Right lobe of liver (tissue), 6 donors: ENCODE measurements around the gene CD69. TPM values are rescaled to one million over a fixed set of nuclear protein-coding genes. Genes with fewer than 3 reads are reported as not detected.
A peak's percentile ranks its signal among the peaks of the same experiment; 100 is the strongest.

Experiments
- ATAC-seq, 4 donors: fragments of 200-7000 bp; cut with Tn5 transposase; one replicate each; pipeline ENCODE4 v1.9.1; 2020; ENCODE audit warnings: mild to moderate bottlenecking in 4 of 4, moderate library complexity in 4 of 4
- DNase-seq, 3 donors: peaks; one replicate each; pipeline ENCODE4 v3.0.0-alpha.2; 2020
- H3K27ac ChIP-seq, 3 donors: fragments of 200-600 bp; one replicate each; pipeline ENCODE4 v1.8.0; 2022
- H3K27me3 ChIP-seq, 2 donors: fragments of 200-600 bp; one replicate each; pipeline ENCODE4 v1.8.0; 2022
- H3K36me3 ChIP-seq, 4 donors: fragments of 200-600 bp; sonication (generic) in 1 of 4; one replicate each; pipeline versions ENCODE4 v1.5.1 to v1.8.0; 2017 to 2022; ENCODE audit warnings: control low read depth in 1 of 4
- H3K4me1 ChIP-seq, 4 donors: fragments of 200-600 bp; sonication (generic) in 1 of 4; one replicate each; pipeline versions ENCODE4 v1.5.1 to v1.8.0; 2017 to 2022; ENCODE audit warnings: control low read depth in 1 of 4
- H3K4me3 ChIP-seq, 3 donors: fragments of 200-600 bp; one replicate each; pipeline ENCODE4 v1.8.0; 2022
- H3K9me3 ChIP-seq, 4 donors: fragments of 200-600 bp; sonication (generic) in 1 of 4; one replicate each; pipeline versions ENCODE4 v1.5.1 to v1.8.0; 2017 to 2022; ENCODE audit warnings: control low read depth in 1 of 4
- POLR2A ChIP-seq: fragments of 450-650 bp; IDR thresholded peaks from one replicate; pipeline ENCODE4 v1.6.1; 2017; ENCODE audit warnings: antibody characterized with exemption, mild to moderate bottlenecking
- WGBS: methylation state at CpG from one replicate; pipeline ENCODE4 v1.1.6; 2018; ENCODE audit warnings: low coverage, low lambda C conversion rate; ENCODE audit not compliant: insufficient coverage; ENCODE audit errors: missing lambda C conversion rate; 5-methylcytosine and 5-hydroxymethylcytosine counted together
- intact Hi-C, 2 donors: fragments of 100-400 bp; cut with DNase I; formaldehyde crosslinking; loops; one replicate each; pipeline versions ENCODE4 v1.11.2 to v1.14.1; 2022
- total RNA-seq, 6 experiments: library from RNA; depleted of rRNA in 2 of 6; stranded (reverse); fragments of >200 nt in 2 of 6; fragmentation: NEBNext Ultra II Directional in 3 of 6; extraction: Animal tissue kit (Norgen Biotek cat#: 25700) in 3 of 6; gene quantifications; one replicate each; pipeline versions ENCODE4 v1.1.0 to v1.2.4, GENCODE V29; 2016 to 2023
- TF ChIP-seq, protein P1 (sequence below), 4 donors: fragments of 200-600 bp in 3 of 4; fragments of 450-650 bp in 1 of 4; IDR thresholded peaks; one replicate each; pipeline versions ENCODE4 v1.5.1 to v1.8.0; 2016 to 2022; ENCODE audit warnings: antibody characterized with exemption in 4 of 4, mild to moderate bottlenecking in 2 of 4
- donor health status: DM: no; HTN: yes; CAD: no.
- donor health status: DM: no; HTN: no; CAD: no.
- donor health status: DM: no; HTN: no; CAD: no.
- donor health status: DM: no; HTN: yes; CAD: no.
- donor health status: DM: no; HTN: yes; CAD: no.

The CD69 gene
- total RNA-seq, 6 experiments from 2014 or later: 0.26 to 2.3 (median 1.0) TPM

DNA sequence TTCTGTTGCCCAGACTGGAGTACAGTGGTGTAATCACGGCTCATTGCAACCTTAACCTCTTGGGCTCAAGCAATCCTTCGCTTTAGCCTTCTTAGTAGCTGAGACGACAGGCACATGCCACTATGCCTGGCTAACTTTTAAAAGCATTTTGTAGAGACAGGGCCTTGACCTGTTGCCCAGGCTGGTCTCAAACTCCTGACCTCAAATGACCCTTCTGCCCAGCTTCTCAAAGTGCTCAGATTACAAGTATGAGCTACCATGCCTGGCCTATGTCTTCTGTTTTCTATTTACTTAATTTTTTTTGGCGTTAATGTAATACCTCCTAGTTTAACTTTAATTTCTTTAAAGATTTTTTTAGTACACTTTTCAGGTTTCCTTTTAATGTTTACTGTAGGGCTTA is 46.0 kb upstream of the CD69 start:
- WGBS: 75% methylated on average over 4 of the region's 4 CpGs
- no peaks in the 10 kb centered on the region for H3K27me3 ChIP-seq
- ATAC-seq (no peak), DNase-seq (no peak)
- H3K27ac ChIP-seq: no peak overlapping the region
- no peaks in the 10 kb centered on the region for H3K9me3 ChIP-seq
- no peak overlapping the region for H3K4me3 ChIP-seq
- H3K4me1 ChIP-seq: no peaks in the 10 kb centered on the region
- no peak for TF ChIP-seq POLR2A
- TF ChIP-seq, protein P1, sequence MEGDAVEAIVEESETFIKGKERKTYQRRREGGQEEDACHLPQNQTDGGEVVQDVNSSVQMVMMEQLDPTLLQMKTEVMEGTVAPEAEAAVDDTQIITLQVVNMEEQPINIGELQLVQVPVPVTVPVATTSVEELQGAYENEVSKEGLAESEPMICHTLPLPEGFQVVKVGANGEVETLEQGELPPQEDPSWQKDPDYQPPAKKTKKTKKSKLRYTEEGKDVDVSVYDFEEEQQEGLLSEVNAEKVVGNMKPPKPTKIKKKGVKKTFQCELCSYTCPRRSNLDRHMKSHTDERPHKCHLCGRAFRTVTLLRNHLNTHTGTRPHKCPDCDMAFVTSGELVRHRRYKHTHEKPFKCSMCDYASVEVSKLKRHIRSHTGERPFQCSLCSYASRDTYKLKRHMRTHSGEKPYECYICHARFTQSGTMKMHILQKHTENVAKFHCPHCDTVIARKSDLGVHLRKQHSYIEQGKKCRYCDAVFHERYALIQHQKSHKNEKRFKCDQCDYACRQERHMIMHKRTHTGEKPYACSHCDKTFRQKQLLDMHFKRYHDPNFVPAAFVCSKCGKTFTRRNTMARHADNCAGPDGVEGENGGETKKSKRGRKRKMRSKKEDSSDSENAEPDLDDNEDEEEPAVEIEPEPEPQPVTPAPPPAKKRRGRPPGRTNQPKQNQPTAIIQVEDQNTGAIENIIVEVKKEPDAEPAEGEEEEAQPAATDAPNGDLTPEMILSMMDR (IDR thresholded peaks at IDR 0.05): no peak
- H3K36me3 ChIP-seq: no peaks in the 10 kb centered on the region
- intact Hi-C loops: no loop called here

DNA sequence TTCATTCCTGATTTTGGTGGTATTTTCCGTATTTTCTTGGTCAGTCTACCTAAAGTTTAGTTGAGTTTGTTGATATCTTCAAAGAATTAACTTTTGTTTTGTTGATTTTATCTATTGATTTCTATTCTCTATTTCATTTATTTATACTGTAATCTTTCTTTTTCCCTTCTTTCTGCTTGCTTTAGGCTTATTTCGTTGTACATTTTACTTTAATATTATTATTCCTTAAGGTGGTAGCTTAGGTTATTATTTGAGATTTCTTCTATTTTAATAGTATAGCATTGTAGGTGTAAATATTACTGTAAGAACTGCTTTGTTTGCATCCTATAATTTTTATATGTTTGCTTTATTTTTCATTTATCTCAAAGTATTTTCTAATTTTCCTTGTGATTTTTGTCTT is 45.2 kb upstream of the CD69 start:
- Histone ChIP-seq H3K4me1 (no peaks in the 10 kb centered on the region), H3K36me3 (no peaks in the 10 kb centered on the region), H3K4me3 (no peak overlapping the region), H3K9me3 (no peaks in the 10 kb centered on the region), H3K27me3 (no peaks in the 10 kb centered on the region), H3K27ac (no peak overlapping the region)
- no peak for ATAC-seq
- 94% methylated on average over 2 of the region's 2 CpGs for WGBS
- TF ChIP-seq, protein P1 (IDR thresholded peaks at IDR 0.05): no peak
- TF ChIP-seq POLR2A: no peak
- intact Hi-C loops: no loop called here
- no peak for DNase-seq

DNA sequence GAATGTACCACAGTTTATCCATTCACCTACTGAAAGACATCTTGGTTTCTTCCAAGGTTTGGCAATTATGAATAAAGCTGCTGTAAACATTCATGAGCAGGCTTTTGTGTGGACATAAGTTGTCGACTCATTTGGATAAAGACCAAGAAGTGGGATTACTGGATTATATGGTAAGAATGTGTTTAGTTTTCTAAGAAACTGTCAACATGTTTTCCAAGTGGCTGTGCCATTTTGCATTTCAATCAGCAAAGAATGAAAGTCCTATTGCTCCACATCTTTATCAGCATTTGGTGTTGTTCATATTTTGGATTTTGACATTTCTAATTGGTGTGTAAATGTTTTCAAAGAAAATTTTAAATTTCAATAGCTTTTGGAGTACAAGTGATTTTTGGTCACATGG is 39.3 kb upstream of the CD69 start:
- intact Hi-C loops: no loop called here
- Histone ChIP-seq H3K4me3 (no peak overlapping the region), H3K27ac (no peak overlapping the region), H3K4me1 (no peaks in the 10 kb centered on the region), H3K36me3 (no peaks in the 10 kb centered on the region), H3K9me3 (no peaks in the 10 kb centered on the region), H3K27me3 (no peaks in the 10 kb centered on the region)
- ATAC-seq: no peak
- TF ChIP-seq, protein P1 (IDR thresholded peaks at IDR 0.05): no peak
- TF ChIP-seq POLR2A: no peak
- DNase-seq: no peak
- 63% methylated on average over 1 of the region's 1 CpG for WGBS

DNA sequence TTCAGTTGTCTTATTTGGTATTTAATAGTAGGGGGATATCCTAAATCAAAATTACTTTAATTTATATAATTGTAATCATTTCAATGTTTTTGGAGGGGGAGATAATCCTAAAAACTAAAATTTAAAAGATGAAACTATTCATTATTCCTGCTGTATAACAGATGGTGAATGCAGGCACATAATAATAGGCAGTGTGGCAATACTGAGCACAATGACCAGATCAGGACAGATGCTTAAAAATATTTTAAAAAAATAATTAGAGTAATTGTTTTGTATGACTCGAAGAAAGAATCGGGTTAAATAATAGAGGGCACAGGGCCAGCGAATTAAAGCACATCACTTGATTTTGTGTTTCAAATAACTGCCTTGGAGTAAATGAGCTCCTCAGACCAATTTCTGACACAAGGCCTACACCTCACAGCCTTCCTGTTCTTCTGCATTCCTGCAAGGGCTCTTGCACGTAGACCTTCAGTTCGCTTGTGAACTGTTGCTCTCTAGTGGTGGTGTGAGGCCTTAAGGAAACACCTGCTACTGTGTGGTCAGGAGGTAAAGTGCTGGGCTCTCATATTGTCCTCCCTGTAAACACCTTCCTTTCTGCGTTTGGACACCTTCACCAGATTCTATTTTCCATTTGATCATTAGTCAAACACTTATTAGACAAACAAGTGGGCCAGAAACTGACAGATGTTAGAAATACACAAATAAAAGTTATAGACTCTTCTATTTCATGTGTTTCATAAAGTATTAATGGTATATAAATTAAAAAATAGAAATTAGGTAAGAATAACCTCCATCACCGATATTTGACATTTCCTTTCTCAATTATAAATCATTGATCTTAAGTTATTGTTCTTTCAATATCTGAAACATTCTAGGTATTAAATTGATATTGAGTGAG is 37.3 kb upstream of the CD69 start:
- Histone ChIP-seq H3K36me3 (no peaks in the 10 kb centered on the region), H3K4me3 (no peak overlapping the region), H3K27me3 (no peaks in the 10 kb centered on the region), H3K4me1 (no peaks in the 10 kb centered on the region), H3K27ac (no peak overlapping the region), H3K9me3 (no peaks in the 10 kb centered on the region)
- peak; percentile 62 to 90 (median 80) for ATAC-seq
- 52% methylated on average over 6 of the region's 7 CpGs for WGBS
- TF ChIP-seq, protein P1 (IDR thresholded peaks at IDR 0.05): peak; percentile 31 to 43 (median 36)
- TF ChIP-seq POLR2A: no peak
- intact Hi-C loops: no loop called here
- DNase-seq: no peak
